Mammary epithelial cell (primary cell): ENCODE results near the gene WIPI1.

Experiments used
- CTCF ChIP-seq, 2 donors: IDR thresholded peaks in 1 of 2; conservative IDR thresholded peaks in 1 of 2; 2 replicates each; pipeline ENCODE4 v1.5.1; 2011 to 2012; ENCODE audit warnings: inconsistent platforms in 2 of 2, low read length in 2 of 2, mild to moderate bottlenecking in 2 of 2, control low read depth in 1 of 2, low read depth in 1 of 2; ENCODE audit not compliant: insufficient read depth in 1 of 2; ENCODE audit errors: extremely low read depth in 1 of 2
- EZH2 ChIP-seq: IDR thresholded peaks from 2 replicates; pipeline ENCODE4 v1.6.1; 2012; ENCODE audit warnings: low read length, inconsistent platforms, borderline replicate concordance

GRCh38 chr17:68384471-68384870, 72.8 kb downstream of the WIPI1 start:
- TF ChIP-seq CTCF (conservative IDR thresholded peaks at IDR 0.05 in 1 of 2, IDR thresholded peaks at IDR 0.05 in 1 of 2; ENCODE audit: extremely low read depth in 1 of 2, insufficient read depth in 1 of 2, low read depth in 1 of 2, low read length in 2 of 2) (no peak), EZH2 (no peak)
